NCI-H345 treated with DMSO at 0.1 percent for 48 hours (cell line): ENCODE results near the gene EVA1A.
A peak's percentile ranks its signal among the peaks of the same experiment; 100 is the strongest.

Source experiments
- DNase-seq: peaks from one replicate; lab custom pipeline; 2025; ENCODE audit not compliant: unreplicated experiment; lab: John Stamatoyannopoulos, UW

EVA1A gene, protein sequence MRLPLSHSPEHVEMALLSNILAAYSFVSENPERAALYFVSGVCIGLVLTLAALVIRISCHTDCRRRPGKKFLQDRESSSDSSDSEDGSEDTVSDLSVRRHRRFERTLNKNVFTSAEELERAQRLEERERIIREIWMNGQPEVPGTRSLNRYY

DNA sequence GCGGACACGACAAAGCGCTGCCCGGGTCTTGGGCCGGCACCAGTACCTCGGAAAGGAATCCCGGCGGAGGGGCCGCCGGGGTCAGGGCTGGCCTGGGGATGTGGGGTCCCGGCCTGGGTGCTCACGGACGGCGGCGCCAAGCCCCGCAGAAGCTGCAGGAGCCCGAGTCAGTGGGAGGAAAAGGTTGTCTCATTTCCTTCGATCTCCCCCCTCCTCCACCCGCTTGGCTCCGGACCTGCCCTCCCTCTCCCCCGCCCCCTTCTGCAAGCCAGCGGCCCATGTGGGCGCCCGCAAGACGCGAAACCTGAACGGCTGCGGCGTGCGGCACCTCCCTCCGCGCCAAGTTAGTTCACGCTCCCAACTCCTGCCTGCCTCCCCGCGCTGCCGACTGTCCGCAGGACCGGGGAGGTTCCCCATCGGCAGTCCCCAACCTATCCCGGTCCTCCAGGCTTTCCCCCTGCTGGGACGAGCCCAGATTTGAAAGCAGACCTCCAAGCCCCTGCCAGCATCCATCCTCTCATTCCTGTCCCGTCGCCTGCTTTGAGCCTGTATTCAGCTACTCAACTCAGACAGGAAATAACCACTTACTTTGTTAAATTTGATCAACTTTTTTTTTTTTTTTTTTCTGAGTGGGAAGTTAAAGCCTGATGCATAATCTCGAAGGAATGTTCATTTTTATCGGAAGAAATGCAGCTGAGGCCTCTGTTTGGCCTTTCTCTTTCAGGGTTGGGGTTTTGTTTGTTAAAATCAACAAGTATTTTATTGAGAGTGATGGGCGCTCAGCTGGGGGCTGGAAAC is at the start of gene EVA1A:
Gene EVA1A (minus strand): TSS at position 172 of the 798 bp plus-strand sequence. CDS start 42,799 bp downstream, outside the sequence.
- DNase-seq = no peak

DNA sequence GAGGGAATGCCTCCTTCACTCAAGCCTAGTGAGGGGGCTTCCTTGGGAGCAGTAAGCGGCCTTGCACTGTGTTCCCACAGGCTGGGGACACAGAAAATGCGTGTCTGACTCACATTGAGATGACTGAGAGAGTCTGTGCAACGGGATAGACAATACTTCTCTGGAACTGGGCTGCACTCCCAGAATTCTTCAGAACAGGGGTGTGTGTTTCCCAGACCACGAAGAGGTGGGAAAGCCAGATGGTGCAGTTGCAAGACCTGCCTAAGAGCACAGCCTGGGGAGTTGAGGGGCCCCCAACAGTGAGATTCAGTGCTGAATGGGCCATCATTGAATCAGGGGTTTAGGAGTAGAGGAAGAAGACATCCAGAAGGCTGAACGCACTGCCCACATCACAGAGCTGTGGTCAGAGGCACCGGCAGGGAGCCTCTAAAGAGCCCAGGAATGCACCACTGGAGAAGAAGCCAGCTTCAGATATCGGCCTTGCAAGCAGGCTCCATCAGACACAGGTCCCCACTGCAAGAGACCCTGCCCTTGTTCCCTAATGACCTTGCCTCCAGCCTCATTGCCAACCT is 49.3 kb upstream of the EVA1A start:
- DNase-seq = no peak

DNA sequence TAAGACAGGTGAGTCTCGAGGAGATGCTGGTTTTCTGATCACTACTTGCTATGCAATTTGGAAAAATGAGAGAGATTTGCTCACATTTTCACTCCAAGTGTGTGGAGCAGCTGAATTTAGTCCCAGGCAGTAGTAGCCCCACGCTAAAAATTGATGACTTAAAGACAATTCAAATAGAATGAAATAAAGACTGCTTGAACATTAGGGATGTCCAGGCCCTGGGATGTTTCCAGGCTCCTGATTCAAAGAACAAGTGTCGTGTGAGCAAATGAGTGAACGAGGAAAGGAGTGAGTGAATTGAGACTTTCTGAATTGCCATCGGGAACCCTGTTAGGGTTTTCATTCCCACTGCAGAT is 48.6 kb upstream of the EVA1A start:
- no peak for DNase-seq

DNA sequence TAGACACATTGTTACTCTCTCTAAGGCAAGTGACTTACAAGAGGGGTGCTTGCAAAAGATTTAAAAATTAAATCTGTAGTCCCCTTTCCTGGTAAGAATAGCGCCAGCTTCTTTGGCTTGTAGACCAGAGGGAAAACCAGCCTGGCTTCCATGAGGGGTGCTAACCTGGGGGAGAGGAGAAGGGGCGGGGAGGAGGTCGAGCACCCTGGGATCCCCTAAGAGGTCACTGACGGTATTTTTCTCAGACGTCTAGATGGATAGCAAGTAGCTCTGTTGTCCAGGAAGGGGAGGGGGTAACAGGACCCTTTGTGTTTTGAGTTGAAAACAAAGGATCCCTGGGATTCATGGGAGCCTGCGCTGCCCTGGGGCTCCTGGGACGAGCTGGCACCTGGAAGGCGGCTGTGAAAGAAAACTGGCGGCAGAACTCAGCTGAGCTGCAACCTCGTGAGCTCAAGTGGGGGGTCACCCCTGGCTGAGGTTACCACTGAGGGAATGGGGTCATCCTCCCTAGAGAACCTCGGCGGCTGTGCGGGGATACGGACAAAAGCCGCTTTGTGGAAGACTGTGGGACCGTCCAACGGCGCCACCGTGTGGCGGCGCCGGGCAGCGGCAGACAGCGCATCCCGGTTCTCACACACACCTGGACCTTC is 48.1 kb upstream of the EVA1A start:
- DNase-seq = peak; percentile 57

DNA sequence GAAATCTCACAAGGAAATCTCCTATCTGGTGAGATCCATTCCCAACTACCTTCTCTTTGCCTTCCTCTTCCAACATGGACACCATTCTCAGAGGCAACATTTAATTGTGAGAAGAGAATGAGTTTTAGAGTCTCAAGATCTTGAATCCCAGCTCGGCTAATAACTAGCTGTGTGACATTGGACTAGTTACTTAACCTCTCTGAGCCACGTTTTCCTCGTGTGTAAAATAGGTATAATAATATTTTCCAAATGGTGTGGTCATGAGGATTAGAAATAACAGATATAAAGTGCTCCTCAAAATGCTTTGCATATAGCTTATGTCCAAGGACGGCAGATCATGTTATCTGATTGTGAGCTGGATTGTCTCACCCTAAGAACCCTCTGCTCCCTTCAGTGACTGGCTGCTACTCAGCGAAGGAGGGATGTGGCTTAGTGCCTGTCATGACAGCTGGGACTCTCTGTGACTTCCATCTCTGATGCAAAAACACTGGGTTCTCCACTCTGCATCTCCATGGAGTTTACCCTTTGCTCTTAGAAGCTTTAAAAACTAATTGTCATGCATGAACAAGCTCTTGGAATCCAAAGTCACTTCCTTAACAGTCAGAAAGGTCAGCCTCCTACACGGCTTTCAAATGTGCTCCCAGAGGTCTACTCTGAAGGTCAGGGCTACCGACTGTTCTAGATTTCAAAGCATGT is 47.4 kb upstream of the EVA1A start:
- no peak for DNase-seq

DNA sequence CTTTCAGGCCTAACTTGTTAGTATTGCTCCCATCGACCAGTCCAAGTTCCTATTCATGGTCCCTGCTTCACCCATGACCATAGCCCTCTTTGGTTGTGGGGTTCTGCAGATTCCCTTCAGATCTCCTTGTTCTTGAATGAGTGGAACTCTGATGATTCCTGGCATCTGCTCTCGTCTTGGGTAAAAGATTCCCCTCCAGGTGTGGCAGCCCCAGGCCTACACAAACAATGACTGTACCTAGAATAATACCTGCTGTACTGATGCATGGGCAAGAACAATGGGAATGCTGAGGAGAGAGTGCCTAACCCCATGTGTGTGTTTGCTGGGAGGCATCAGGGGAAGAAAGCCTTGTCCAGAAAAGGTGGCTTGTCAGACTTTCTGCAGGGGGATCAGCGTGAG is 46.7 kb upstream of the EVA1A start:
- no peak for DNase-seq

DNA sequence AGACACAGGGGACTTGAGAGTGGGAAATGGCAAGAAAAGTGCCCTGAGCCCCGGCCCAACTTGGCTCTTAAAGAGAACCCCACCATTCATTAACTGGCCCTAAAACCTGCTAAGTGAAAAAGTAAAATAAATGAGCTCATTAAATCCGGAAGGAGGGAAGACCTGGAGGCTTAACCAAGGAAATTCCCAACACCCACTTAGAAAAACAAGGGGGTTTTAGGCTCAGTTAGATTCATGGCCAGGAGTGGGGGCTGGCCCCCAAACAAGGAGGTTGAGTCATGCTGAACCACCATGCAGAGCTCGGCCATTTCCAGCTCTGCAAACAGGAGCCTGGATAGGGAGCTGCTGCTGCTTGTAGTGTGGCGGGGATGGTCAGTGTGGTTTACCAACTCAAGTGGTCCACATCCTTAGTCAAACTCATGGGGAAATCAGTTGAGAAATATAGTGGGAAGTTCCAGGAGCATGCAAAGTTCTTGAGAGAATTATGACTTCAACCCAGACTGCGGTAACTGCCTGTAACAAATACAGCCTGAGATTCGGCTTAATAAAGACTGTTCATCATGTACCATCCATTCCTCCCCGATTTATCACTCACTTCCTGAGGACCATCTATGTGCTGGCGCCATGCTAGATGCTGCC is 46.1 kb upstream of the EVA1A start:
- DNase-seq = no peak

DNA sequence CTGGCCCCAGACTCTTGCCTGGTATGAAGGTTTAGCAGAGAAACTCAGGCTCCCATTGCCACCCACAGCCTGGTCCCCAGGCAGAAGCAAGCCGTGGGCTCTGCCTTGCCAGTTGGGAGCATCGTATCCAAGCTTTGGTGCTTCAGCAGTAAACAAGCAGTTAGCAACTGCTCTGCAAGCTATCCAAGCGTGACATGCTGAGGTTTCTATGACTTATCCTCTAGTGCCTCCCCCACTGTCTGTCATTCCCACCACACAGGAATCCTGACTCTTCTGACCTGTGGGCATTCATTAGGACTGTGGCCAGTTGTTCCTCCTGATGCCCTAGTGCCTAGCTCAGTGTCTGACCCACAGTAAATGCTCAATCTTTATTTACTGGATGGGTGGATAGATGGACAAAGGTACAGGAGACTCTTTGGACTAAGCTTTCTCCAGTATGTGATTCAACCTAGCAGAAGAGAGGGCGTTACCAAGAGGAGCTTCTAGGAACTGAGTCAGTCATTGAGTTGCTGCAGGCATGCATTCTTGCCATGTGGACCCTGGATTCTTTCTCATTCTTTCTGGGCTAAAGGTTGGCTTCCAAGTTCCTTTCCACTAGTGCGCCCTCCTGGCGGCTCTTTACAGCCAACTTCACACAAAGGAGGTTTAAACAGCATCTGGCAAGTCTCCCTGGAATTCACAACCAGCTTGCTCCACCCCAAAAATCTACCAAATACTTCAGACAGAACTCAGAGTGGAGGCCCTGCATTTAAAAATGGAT is 45.2 kb upstream of the EVA1A start:
- no peak for DNase-seq

DNA sequence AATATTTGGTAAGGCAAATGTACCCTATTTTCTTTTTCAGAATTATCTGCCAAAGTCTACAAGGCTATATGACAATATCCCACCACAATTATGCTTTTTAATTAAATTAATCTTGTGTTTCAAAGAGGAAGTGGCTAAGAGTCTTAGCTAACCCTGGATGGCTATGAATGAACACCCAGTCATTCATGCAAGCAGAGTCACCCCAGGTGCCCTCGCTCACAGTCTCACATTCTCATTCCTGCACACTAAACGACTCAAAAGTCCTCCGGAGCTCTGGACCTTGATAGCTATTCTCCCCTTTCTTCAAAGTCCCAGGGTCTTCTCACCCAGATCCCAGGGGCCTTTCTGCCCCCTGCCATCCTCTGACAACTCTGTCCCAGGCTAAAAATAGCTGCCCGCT is 43.7 kb upstream of the EVA1A start:
- DNase-seq = no peak

DNA sequence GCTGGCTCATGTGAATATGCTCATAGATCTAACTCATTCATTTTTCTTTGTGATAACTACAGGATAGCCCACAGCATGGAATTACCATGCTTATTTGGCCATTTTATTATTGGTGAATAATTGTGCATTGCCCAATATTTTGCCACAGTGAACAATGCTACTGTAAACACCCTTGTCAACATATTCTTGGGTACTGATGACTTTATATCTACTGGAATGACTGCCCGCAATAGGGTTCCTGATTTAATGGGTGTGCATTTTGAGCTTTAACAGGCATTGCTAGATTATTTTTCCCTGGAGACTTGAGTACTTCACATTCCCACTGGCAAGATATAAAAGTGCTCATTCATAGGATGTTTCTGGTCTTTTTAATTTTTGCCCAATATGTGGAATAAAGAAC is 42.7 kb upstream of the EVA1A start:
- DNase-seq = no peak

DNA sequence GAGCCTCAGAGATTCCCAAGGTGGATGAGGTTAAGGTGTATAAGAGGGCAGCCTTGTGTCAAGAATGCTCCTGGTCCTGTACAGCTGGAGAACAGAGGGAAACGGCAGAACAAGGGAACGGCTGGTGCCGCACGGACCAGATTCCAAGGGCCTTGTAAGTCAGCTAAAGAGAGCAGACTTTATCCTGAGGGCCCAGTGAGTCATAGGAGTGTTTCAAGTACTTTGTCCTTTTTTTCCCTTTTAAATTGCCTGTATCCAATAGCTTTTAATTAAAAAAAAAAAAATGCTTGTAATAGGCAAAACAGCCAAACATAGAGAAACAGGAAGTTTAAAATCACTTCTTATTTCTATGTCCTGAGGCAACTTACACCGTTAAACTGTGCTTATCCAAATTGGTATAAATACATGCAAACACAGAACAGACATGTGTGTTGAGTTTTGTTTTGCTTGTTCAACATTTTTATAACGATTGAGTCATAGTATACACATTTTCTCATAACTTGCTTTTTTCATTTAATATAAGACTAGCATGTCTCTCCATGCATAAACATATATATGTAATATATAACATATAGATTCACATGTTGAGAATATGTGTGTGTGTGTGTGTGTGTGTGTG is 42.1 kb upstream of the EVA1A start:
- no peak for DNase-seq

DNA sequence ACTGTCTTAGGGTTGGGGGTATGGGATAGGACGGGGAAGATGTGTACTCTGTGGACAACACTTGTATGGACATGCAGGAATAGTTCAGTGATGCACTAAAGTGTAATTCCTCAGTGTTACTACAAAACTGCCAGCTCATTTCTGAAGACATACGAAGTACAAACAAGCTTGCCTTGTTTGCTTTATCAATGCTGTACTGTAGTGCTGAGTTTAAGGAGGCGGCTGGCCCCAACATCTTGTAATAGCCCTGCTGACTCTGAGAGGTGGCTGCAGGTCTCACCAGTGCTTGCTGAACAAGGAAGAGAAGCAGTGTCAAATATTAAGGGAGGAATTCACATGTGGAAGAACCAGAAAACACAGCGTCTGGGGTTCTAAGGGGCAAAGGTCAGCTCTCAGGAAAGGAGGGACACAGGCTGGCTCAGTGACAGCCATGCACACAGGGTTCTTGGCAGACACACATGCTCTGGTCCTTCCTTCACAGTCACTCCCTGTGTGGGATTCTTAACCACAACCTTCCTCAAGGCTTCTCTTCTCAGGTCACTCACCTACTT is 39.8 kb upstream of the EVA1A start:
- no peak for DNase-seq

DNA sequence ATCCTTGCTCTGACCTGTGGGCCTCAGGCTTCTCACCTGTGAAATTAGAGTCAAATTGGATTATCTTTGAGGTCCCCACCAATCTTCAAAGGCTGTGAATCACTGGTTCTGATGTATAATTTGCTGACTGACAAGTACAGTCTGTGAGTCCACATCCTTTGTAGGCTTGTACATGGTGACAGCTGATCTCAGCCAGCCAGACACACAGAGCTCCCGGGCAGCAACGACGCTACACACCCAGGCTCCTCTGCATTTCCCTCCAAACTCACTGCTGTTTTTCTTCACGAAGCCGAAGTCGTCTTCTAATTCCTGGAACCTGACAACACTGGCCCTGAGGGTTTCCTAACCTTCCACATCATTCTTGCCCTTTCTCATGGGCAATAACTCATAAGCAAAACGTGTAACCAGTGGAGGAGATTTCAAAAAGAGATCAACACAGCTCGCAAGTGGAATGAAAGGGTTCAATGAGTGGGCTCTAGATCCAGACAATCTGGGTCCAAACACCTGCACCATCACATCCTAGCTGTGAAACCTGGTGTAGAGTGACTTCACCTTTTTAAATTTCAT is 37.9 kb upstream of the EVA1A start:
- no peak for DNase-seq

DNA sequence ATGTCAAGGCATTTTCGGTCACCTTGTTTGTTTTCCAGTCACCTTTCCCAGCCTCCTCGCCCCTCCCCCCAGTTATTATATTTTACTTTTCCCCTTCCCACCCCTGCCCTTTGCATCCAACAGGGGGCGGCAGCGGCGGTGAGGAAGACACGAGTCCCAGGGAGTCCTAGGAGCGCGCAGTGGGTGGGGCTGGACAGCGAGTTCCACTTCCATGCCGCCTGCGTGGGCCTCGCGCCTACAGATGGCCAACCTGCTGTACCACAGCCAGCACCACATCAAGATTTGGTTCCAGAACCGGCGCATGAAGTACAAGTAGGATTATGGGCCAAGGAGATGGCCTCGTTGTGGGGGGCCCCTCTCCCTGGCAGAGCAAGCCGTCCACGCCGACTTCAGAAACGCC is 37.2 kb upstream of the EVA1A start:
- DNase-seq = no peak

DNA sequence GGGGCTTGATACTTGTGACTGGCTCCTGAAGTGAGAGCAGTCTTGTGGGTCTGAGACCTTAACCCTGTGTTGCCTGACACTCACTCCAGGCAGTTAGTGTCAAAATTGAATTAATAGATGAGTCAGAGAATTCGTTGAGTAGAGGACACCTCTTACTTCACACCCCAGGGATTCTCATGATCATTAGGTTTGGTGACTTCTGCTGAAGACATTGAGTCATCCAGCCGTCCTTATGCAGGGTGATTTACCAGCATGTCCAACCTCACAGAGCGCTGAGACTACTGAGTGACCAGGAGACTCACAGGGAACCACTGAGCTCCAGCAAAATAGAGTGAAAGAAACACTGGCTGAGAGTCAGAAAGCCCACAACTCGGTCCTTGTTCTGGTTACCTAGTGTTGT is 36.0 kb upstream of the EVA1A start:
- no peak for DNase-seq

DNA sequence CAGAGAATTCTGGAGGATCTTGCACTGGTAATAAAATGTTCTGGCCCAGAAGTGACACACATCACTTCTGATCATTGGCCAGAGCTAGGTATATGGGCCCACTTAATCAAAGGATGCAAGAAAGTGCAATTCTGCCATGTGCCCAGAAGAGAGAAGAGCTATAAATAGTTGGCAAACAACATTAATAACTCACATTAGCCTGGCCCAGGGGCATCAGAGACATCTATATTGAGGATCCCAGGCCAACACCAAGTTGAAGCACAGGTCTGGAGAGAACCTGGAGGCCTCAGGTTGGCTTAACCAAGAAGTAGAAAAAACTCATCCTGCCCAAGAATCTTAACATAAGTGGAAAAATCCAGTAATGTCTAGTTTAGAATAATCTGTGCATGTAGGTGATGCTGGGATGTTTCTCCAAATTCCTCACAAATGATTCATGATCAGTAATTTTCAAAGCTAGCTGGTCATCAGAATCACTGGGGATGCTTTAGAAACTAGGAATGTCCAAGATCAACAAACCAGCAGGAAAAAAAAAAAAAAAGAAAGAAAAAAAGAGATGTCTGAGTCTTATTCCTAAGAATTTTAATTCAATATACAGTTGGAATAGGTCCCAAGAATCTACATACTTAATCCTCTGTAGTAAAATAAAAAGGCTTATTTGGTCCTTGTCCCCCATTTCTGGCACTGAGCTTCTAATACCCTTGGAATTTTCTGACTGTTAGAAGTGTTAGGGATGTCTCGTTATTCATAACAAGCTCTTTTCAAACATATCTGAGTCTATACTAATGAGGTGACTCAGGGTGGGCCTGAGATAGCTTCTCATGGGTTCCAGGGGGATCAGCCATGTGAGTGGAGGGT is 35.0 kb upstream of the EVA1A start:
- DNase-seq = no peak

DNA sequence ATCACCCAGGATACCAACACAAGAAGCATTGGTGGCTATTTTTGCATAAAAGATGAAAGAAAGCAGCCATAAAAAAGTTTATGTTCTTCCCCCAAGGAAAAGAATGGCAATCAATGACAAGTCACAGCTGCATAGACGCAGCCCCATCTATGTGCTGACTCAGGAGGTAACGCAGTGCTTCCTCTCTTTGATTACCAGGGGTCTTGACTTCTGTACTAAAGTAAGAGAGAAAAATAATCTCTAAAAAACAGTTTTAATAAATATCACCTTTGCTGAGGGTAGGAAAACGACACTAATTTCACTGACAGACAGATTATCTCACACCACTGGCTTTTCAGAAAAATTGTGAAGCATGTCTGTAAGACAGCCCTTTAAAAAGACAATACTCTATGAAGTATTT is 33.9 kb upstream of the EVA1A start:
- no peak for DNase-seq

DNA sequence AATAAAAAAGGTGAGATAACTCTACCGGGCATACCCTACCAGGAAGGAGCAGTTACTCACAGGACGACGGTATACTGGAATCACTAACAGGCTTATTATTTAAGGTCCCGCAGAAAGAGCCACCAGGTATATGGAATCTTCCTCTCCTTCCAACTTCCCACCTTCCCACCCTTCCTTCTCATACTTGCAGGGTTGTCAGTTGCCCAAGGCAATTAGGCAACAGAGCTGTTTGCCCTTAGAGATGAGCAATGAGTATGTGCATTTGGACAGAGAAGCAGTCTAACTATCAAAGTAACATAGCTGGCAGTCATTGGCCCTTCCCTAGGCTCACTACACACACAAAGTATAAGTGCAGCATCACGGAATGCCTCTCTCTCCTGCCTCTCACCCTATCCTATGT is 32.1 kb upstream of the EVA1A start:
- DNase-seq = no peak
